K562 (cell line): ENCODE data around the gene TM9SF4.

Experiments used
- ATF6 ChIP-seq: sonication (generic); formaldehyde crosslinking; IDR thresholded peaks from 2 replicates; pipeline ENCODE4 v1.4.0; 2020; ENCODE audit warnings: mild to moderate bottlenecking, missing genetic modification reagents
- CEBPB ChIP-seq: fragments of 450-650 bp; IDR thresholded peaks from 2 replicates; pipeline ENCODE4 v1.6.1; 2016; ENCODE audit warnings: missing genetic modification characterization, missing compliant biosample characterization
- CTCF ChIP-seq, 3 experiments: IDR thresholded peaks in 2 of 3; conservative IDR thresholded peaks in 1 of 3; 2 replicates each; pipeline ENCODE4 v1.5.1; 2011 to 2012; ENCODE audit warnings: low read length in 3 of 3, mild to moderate bottlenecking in 3 of 3, control low read depth in 2 of 3, improper control_type of control experiment in 1 of 3, inconsistent platforms in 1 of 3, low read depth in 1 of 3, mixed read lengths in 1 of 3, moderate library complexity in 1 of 3; ENCODE audit not compliant: insufficient read depth in 2 of 3
- E2F5 ChIP-seq: sonication (generic); formaldehyde crosslinking; IDR thresholded peaks from 2 replicates; pipeline ENCODE4 v1.8.0; 2022; ENCODE audit warnings: mild to moderate bottlenecking, missing genetic modification reagents
- HCFC1 ChIP-seq: IDR thresholded peaks from 2 replicates; pipeline ENCODE4 v1.6.1; 2012; ENCODE audit warnings: low read depth, low read length, improper control_type of control experiment
- KLF16 ChIP-seq: IDR thresholded peaks from 2 replicates; pipeline ENCODE4 v1.6.1; 2016; ENCODE audit warnings: antibody characterized with exemption
- MYC ChIP-seq, 2 experiments: fragments of 250-450 bp in 1 of 2; sonication (Bioruptor Pico) in 1 of 2; IDR thresholded peaks; 2 replicates each; pipeline versions ENCODE4 v1.5.1 to v1.6.1; 2012 to 2021; ENCODE audit warnings: low read depth in 2 of 2, borderline replicate concordance in 1 of 2, improper control_type of control experiment in 1 of 2, low read length in 1 of 2, mild to moderate bottlenecking in 1 of 2, moderate library complexity in 1 of 2
- OTX1 ChIP-seq: fragments of 450-650 bp; formaldehyde crosslinking; IDR thresholded peaks from 2 replicates; pipeline ENCODE4 v1.4.0; 2022; ENCODE audit warnings: mild to moderate bottlenecking
- SMAD3 ChIP-seq: fragments of 450-650 bp; formaldehyde crosslinking; conservative IDR thresholded peaks from 2 replicates; pipeline ENCODE4 v1.4.0; 2020; ENCODE audit warnings: mild to moderate bottlenecking
- SMC3 ChIP-seq: conservative IDR thresholded peaks from 2 replicates; pipeline ENCODE4 v1.6.1; 2011; ENCODE audit warnings: low read depth, low read length, improper control_type of control experiment; ENCODE audit not compliant: insufficient read depth
- ZNF124 ChIP-seq: sonication (generic); formaldehyde crosslinking; IDR thresholded peaks from 2 replicates; pipeline ENCODE4 v1.8.1; 2022; ENCODE audit warnings: missing genetic modification reagents
- TF ChIP-seq, protein P1 (sequence below): fragments of 250-450 bp; sonication (Bioruptor Pico); IDR thresholded peaks from 2 replicates; pipeline ENCODE4 v1.5.0; 2022; ENCODE audit warnings: mild to moderate bottlenecking
- TF ChIP-seq, protein P2 (sequence below): fragments of 250-450 bp; sonication (Bioruptor Pico); IDR thresholded peaks from 2 replicates; pipeline ENCODE4 v1.9.0; 2021; ENCODE audit warnings: mild to moderate bottlenecking

GRCh38 chr20:32138921-32139320 lies 29.4 kb downstream of the TM9SF4 start:
- no peak for TF ChIP-seq ZNF124 (CRISPR knock-in tag)
- no peak for TF ChIP-seq KLF16
- TF ChIP-seq MYC (IDR thresholded peaks at IDR 0.05; ENCODE audit: low read depth, low read length): no peak
- TF ChIP-seq MYC (CRISPR knock-in tag; IDR thresholded peaks at IDR 0.05; ENCODE audit: borderline replicate concordance, low read depth): no peak
- TF ChIP-seq HCFC1: no peak
- TF ChIP-seq SMC3: no peak
- no peak for TF ChIP-seq OTX1 (CRISPR knock-in tag)
- TF ChIP-seq CTCF (IDR thresholded peaks at IDR 0.05 in 2 of 3, conservative IDR thresholded peaks at IDR 0.05 in 1 of 3; ENCODE audit: insufficient read depth in 2 of 3, low read depth in 1 of 3, low read length in 3 of 3): no peak
- TF ChIP-seq ATF6 (CRISPR knock-in tag): no peak
- TF ChIP-seq CEBPB (tag): no peak
- TF ChIP-seq SMAD3 (CRISPR knock-in tag): no peak
- TF ChIP-seq, protein P1, sequence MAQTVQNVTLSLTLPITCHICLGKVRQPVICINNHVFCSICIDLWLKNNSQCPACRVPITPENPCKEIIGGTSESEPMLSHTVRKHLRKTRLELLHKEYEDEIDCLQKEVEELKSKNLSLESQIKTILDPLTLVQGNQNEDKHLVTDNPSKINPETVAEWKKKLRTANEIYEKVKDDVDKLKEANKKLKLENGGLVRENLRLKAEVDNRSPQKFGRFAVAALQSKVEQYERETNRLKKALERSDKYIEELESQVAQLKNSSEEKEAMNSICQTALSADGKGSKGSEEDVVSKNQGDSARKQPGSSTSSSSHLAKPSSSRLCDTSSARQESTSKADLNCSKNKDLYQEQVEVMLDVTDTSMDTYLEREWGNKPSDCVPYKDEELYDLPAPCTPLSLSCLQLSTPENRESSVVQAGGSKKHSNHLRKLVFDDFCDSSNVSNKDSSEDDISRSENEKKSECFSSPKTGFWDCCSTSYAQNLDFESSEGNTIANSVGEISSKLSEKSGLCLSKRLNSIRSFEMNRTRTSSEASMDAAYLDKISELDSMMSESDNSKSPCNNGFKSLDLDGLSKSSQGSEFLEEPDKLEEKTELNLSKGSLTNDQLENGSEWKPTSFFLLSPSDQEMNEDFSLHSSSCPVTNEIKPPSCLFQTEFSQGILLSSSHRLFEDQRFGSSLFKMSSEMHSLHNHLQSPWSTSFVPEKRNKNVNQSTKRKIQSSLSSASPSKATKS (CRISPR knock-in tag): no peak
- TF ChIP-seq, protein P2, sequence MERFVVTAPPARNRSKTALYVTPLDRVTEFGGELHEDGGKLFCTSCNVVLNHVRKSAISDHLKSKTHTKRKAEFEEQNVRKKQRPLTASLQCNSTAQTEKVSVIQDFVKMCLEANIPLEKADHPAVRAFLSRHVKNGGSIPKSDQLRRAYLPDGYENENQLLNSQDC (CRISPR knock-in tag): no peak
- TF ChIP-seq E2F5 (CRISPR knock-in tag): no peak
